HepG2 (cell line): ENCODE data around the gene VEGFB. TPM values are rescaled to one million over a fixed set of nuclear protein-coding genes. Genes with fewer than 3 reads are reported as not detected.
A peak's percentile ranks its signal among the peaks of the same experiment; 100 is the strongest.

ENCODE experiments used
- ETV6 ChIP-seq: sonication (generic); formaldehyde crosslinking; conservative IDR thresholded peaks from 2 replicates; pipeline ENCODE4 v1.4.0; 2020; ENCODE audit warnings: missing genetic modification reagents
- KAT2B ChIP-seq: fragments of 150-350 bp; IDR thresholded peaks from 2 replicates; pipeline ENCODE4 v1.6.1; 2014; ENCODE audit warnings: low read depth, low read length, borderline replicate concordance
- MTF2 ChIP-seq: sonication (generic); formaldehyde crosslinking; IDR thresholded peaks from 2 replicates; pipeline ENCODE4 v1.5.0; 2020; ENCODE audit warnings: missing genetic modification reagents, borderline replicate concordance
- NONO ChIP-seq, 2 experiments: fragments of 450-650 bp in 1 of 2; sonication (generic) in 1 of 2; formaldehyde crosslinking in 1 of 2; IDR thresholded peaks in 1 of 2; conservative IDR thresholded peaks in 1 of 2; 2 replicates each; pipeline versions ENCODE4 v1.6.1 to v1.8.0; 2017 to 2022; ENCODE audit warnings: mild to moderate bottlenecking in 1 of 2, missing genetic modification reagents in 1 of 2, moderate library complexity in 1 of 2
- SOX6 ChIP-seq, 2 experiments: fragments of 450-650 bp in 1 of 2; sonication (generic) in 1 of 2; formaldehyde crosslinking in 1 of 2; IDR thresholded peaks; 2 replicates each; pipeline versions ENCODE4 v1.4.0 to v1.6.1; 2017 to 2020; ENCODE audit warnings: antibody characterized with exemption in 1 of 2, mild to moderate bottlenecking in 1 of 2, missing genetic modification reagents in 1 of 2
- TCF12 ChIP-seq, 2 experiments: fragments of 450-650 bp in 1 of 2; sonication (generic) in 1 of 2; formaldehyde crosslinking in 1 of 2; IDR thresholded peaks; 2 replicates each; pipeline versions ENCODE4 v1.6.1 to v1.8.0; 2017 to 2022; ENCODE audit warnings: antibody characterized with exemption in 1 of 2, mild to moderate bottlenecking in 1 of 2, missing genetic modification reagents in 1 of 2, moderate library complexity in 1 of 2
- ZNF143 ChIP-seq: sonication (generic); formaldehyde crosslinking; IDR thresholded peaks from 2 replicates; pipeline ENCODE4 v1.4.0; 2020; ENCODE audit warnings: missing genetic modification reagents
- ZNF263 ChIP-seq: sonication (generic); formaldehyde crosslinking; IDR thresholded peaks from 2 replicates; pipeline ENCODE4 v1.4.0; 2020; ENCODE audit warnings: missing genetic modification reagents
- ZNF30 ChIP-seq: sonication (generic); formaldehyde crosslinking; IDR thresholded peaks from 2 replicates; pipeline ENCODE4 v1.5.0; 2020; ENCODE audit warnings: mild to moderate bottlenecking, missing genetic modification reagents
- ZNF350 ChIP-seq: sonication (generic); formaldehyde crosslinking; IDR thresholded peaks from 2 replicates; pipeline ENCODE4 v1.4.0; 2020; ENCODE audit warnings: mild to moderate bottlenecking, low read depth, missing genetic modification reagents, borderline replicate concordance
- ZNF619 ChIP-seq: sonication (generic); formaldehyde crosslinking; IDR thresholded peaks from 2 replicates; pipeline ENCODE4 v1.4.0; 2020; ENCODE audit warnings: mild to moderate bottlenecking, missing genetic modification reagents
- ZNF746 ChIP-seq: sonication (generic); formaldehyde crosslinking; IDR thresholded peaks from 2 replicates; pipeline ENCODE4 v1.8.0; 2022; ENCODE audit warnings: mild to moderate bottlenecking, missing genetic modification reagents
- ZNF781 ChIP-seq: sonication (generic); formaldehyde crosslinking; IDR thresholded peaks from 2 replicates; pipeline ENCODE4 v1.5.1; 2020; ENCODE audit warnings: borderline replicate concordance, mild to moderate bottlenecking, missing genetic modification reagents; ENCODE audit errors: not compliant biosample characterization
- polyA plus RNA-seq, 8 experiments: library from polyadenylated mRNA; depleted of rRNA in 3 of 8; stranded (reverse) in 7 of 8; unstranded in 1 of 8; fragments of >200 nt; fragmentation: Illumina TruSeq in 4 of 8; extraction: Trizol in 4 of 8; gene quantifications; 2 replicates each; pipeline versions ENCODE4 v1.2.1 to v1.2.3, GENCODE V29; 2011 to 2016; ENCODE audit warnings: low read depth in 4 of 8, missing spikeins in 1 of 8, mixed read lengths in 1 of 8; ENCODE audit not compliant: insufficient read depth in 1 of 8
- total RNA-seq, 5 experiments: library from RNA; depleted of rRNA; stranded (reverse); fragments of >200 nt; fragmentation: Illumina TruSeq; extraction: Trizol; gene quantifications; 2 replicates each; pipeline ENCODE4 v1.2.3, GENCODE V29; 2016; ENCODE audit warnings: low read depth in 1 of 5
- TF ChIP-seq, protein P1 (sequence below): sonication (generic); formaldehyde crosslinking; IDR thresholded peaks from 2 replicates; pipeline ENCODE4 v1.4.0; 2020; ENCODE audit warnings: mild to moderate bottlenecking, missing genetic modification reagents
- TF ChIP-seq, protein P2 (sequence below): sonication (generic); formaldehyde crosslinking; IDR thresholded peaks from 2 replicates; pipeline ENCODE4 v1.4.0; 2020; ENCODE audit warnings: mild to moderate bottlenecking, missing genetic modification reagents, borderline replicate concordance
- TF ChIP-seq, protein P3 (sequence below): IDR thresholded peaks from 2 replicates; pipeline ENCODE4 v1.6.1; 2012; ENCODE audit warnings: low read depth, low read length, improper control_type of control experiment
- TF ChIP-seq, protein P4 (sequence below): IDR thresholded peaks from 2 replicates; pipeline ENCODE4 v1.6.1; 2016; ENCODE audit warnings: missing compliant biosample characterization, missing genetic modification reagents, borderline replicate concordance

The VEGFB gene
- total and polyA plus RNA-seq, 2 of the 13 experiments (the other 11 are each of a cell fraction or from before 2014, with no cell fraction given), result 9.0 to 11.3 TPM

DNA sequence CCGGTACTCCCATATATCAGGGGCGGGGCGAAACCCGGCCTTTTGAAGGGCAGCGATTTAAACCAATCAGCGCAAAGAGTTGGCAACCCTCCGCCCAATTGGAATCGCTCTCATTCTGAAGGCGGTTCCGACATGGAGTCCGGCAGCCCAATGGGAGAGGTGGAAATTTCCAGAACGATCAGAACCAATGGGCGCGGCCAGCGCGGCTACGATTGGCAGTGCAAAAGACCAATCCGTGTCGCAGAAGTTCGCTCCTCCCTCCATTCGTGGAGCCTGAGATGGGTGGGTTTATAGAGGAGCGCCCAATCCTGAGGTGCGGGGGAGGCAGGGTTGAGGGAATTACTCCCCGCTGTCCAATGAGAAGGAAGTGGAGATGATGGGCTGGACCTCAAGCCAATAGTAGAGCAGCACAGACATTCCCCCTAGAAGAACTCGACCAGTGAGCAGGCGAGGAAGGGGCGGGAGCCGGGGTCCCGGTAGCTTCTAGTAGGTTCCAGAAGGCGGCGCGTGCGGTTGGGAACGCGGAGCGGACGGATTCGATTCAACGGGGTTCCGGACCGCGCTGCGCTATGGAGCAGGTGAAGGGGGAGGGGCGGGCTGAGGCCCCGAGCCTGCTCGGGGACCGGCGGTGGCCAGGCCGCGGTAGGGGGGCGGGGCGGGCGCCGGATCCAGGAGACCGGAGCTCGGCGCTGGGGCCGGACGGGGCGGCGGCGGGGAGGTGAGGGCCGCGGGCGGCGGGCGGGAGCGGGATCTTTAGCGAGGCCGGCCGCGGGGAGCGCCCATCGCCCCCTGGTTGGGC lies 48.5 kb upstream of the VEGFB start, which contains the start of gene STIP1 (continued):
- TF ChIP-seq, protein P1, sequence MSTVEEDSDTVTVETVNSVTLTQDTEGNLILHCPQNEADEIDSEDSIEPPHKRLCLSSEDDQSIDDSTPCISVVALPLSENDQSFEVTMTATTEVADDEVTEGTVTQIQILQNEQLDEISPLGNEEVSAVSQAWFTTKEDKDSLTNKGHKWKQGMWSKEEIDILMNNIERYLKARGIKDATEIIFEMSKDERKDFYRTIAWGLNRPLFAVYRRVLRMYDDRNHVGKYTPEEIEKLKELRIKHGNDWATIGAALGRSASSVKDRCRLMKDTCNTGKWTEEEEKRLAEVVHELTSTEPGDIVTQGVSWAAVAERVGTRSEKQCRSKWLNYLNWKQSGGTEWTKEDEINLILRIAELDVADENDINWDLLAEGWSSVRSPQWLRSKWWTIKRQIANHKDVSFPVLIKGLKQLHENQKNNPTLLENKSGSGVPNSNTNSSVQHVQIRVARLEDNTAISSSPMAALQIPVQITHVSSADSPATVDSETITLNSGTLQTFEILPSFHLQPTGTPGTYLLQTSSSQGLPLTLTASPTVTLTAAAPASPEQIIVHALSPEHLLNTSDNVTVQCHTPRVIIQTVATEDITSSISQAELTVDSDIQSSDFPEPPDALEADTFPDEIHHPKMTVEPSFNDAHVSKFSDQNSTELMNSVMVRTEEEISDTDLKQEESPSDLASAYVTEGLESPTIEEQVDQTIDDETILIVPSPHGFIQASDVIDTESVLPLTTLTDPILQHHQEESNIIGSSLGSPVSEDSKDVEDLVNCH (CRISPR knock-in tag), result no peak
- TF ChIP-seq ETV6 (CRISPR knock-in tag), result no peak
- no peak for TF ChIP-seq ZNF619 (CRISPR knock-in tag)
- TF ChIP-seq MTF2 (CRISPR knock-in tag), result no peak
- TF ChIP-seq ZNF263 (CRISPR knock-in tag), result peak; percentile 39; the same call in 1 of the 2 replicates
- no peak for TF ChIP-seq ZNF781
- TF ChIP-seq NONO (IDR thresholded peaks at IDR 0.05), result no peak
- no peak for TF ChIP-seq NONO (CRISPR knock-in tag; conservative IDR thresholded peaks at IDR 0.05)
- TF ChIP-seq SOX6 (IDR thresholded peaks at IDR 0.05), result no peak
- no peak for TF ChIP-seq SOX6 (CRISPR knock-in tag; IDR thresholded peaks at IDR 0.05)
- TF ChIP-seq ZNF350, result no peak; the same call in 1 of the 2 replicates
- no peak for TF ChIP-seq TCF12 (IDR thresholded peaks at IDR 0.05)
- TF ChIP-seq TCF12 (CRISPR knock-in tag; IDR thresholded peaks at IDR 0.05), result no peak
- TF ChIP-seq, protein P2, sequence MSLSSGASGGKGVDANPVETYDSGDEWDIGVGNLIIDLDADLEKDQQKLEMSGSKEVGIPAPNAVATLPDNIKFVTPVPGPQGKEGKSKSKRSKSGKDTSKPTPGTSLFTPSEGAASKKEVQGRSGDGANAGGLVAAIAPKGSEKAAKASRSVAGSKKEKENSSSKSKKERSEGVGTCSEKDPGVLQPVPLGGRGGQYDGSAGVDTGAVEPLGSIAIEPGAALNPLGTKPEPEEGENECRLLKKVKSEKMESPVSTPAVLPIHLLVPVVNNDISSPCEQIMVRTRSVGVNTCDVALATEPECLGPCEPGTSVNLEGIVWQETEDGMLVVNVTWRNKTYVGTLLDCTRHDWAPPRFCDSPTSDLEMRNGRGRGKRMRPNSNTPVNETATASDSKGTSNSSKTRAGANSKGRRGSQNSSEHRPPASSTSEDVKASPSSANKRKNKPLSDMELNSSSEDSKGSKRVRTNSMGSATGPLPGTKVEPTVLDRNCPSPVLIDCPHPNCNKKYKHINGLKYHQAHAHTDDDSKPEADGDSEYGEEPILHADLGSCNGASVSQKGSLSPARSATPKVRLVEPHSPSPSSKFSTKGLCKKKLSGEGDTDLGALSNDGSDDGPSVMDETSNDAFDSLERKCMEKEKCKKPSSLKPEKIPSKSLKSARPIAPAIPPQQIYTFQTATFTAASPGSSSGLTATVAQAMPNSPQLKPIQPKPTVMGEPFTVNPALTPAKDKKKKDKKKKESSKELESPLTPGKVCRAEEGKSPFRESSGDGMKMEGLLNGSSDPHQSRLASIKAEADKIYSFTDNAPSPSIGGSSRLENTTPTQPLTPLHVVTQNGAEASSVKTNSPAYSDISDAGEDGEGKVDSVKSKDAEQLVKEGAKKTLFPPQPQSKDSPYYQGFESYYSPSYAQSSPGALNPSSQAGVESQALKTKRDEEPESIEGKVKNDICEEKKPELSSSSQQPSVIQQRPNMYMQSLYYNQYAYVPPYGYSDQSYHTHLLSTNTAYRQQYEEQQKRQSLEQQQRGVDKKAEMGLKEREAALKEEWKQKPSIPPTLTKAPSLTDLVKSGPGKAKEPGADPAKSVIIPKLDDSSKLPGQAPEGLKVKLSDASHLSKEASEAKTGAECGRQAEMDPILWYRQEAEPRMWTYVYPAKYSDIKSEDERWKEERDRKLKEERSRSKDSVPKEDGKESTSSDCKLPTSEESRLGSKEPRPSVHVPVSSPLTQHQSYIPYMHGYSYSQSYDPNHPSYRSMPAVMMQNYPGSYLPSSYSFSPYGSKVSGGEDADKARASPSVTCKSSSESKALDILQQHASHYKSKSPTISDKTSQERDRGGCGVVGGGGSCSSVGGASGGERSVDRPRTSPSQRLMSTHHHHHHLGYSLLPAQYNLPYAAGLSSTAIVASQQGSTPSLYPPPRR, result no peak
- 0 out of 2 replicates have a peak, but pooled peaks have one; percentile 26 for TF ChIP-seq ZNF143
- TF ChIP-seq, protein P3, sequence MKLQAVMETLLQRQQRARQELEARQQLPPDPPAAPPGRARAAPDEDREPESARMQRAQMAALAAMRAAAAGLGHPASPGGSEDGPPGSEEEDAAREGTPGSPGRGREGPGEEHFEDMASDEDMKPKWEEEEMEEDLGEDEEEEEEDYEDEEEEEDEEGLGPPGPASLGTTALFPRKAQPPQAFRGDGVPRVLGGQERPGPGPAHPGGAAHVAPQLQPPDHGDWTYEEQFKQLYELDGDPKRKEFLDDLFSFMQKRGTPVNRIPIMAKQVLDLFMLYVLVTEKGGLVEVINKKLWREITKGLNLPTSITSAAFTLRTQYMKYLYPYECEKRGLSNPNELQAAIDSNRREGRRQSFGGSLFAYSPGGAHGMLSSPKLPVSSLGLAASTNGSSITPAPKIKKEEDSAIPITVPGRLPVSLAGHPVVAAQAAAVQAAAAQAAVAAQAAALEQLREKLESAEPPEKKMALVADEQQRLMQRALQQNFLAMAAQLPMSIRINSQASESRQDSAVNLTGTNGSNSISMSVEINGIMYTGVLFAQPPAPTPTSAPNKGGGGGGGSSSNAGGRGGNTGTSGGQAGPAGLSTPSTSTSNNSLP, result no peak
- TF ChIP-seq KAT2B, result no peak
- TF ChIP-seq, protein P4, sequence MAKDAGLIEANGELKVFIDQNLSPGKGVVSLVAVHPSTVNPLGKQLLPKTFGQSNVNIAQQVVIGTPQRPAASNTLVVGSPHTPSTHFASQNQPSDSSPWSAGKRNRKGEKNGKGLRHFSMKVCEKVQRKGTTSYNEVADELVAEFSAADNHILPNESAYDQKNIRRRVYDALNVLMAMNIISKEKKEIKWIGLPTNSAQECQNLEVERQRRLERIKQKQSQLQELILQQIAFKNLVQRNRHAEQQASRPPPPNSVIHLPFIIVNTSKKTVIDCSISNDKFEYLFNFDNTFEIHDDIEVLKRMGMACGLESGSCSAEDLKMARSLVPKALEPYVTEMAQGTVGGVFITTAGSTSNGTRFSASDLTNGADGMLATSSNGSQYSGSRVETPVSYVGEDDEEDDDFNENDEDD (CRISPR knock-in tag), result peak; percentile 78
- no peak; the same call in none of the 2 replicates for TF ChIP-seq ZNF746 (CRISPR knock-in tag)
- TF ChIP-seq ZNF30 (CRISPR knock-in tag), result no peak
